Thyroid gland (tissue), 4 donors: ENCODE measurements around the gene KCNIP3.

Experiments used
- POLR2A ChIP-seq, 2 donors: fragments of 450-650 bp; IDR thresholded peaks; one replicate each; pipeline ENCODE4 v1.6.1; 2017; ENCODE audit warnings: antibody characterized with exemption in 2 of 2, mild to moderate bottlenecking in 2 of 2, moderate library complexity in 1 of 2
- TF ChIP-seq, protein P1 (sequence below), 6 experiments: fragments of 200-600 bp in 3 of 6; fragments of 450-650 bp in 3 of 6; sonication (generic) in 3 of 6; IDR thresholded peaks; one replicate each; pipeline ENCODE4 v1.5.1; 2016 to 2019; ENCODE audit warnings: antibody characterized with exemption in 6 of 6, mild to moderate bottlenecking in 2 of 6, inconsistent platforms in 1 of 6, moderate library complexity in 1 of 6

DNA sequence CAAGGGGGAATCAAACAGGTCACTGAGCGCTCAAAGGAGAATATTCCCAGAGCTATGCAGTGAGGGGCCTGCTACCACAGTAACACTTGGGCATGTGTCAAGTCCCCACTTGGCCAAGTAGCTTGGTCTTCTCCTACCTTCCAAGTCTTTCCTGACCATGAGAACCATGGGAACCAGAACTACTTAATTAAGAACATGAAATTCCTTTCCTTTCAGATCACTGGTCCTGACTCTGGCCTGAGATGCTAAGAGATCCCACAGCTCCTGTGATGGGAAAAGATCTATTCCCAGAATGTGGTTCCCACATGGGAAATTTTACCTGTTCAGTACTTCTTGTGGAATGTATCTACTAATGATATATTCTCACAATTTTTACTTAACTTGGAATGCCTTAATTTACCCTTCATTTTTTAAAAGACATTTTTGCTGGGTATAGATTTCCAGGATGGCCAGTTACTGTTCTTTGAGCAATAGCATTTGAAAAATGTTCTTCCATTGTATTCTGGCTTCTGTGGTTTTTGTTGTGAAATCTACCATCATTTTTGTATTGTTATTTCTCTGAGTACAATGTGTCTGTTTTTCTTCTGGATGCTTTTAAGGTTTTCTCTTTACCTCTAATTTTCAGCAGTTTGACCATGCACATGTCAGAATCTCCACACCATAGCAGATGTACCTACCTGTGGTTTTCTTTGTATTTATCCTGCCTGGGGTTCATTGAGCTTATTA, 37.9 kb downstream of the KCNIP3 start:
- TF ChIP-seq, protein P1, sequence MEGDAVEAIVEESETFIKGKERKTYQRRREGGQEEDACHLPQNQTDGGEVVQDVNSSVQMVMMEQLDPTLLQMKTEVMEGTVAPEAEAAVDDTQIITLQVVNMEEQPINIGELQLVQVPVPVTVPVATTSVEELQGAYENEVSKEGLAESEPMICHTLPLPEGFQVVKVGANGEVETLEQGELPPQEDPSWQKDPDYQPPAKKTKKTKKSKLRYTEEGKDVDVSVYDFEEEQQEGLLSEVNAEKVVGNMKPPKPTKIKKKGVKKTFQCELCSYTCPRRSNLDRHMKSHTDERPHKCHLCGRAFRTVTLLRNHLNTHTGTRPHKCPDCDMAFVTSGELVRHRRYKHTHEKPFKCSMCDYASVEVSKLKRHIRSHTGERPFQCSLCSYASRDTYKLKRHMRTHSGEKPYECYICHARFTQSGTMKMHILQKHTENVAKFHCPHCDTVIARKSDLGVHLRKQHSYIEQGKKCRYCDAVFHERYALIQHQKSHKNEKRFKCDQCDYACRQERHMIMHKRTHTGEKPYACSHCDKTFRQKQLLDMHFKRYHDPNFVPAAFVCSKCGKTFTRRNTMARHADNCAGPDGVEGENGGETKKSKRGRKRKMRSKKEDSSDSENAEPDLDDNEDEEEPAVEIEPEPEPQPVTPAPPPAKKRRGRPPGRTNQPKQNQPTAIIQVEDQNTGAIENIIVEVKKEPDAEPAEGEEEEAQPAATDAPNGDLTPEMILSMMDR (IDR thresholded peaks at IDR 0.05) = no peak
- no peak for TF ChIP-seq POLR2A (IDR thresholded peaks at IDR 0.05)
